GM18502 (cell line): ENCODE measurements around the gene ITPRID1.

ENCODE experiments used
- ATAC-seq: cut with Tn5 transposase; IDR thresholded peaks from one replicate; pipeline ENCODE4 v1.9.1; 2021; ENCODE audit warnings: mild to moderate bottlenecking; ENCODE audit not compliant: unreplicated experiment, poor library complexity

ITPRID1 gene

DNA sequence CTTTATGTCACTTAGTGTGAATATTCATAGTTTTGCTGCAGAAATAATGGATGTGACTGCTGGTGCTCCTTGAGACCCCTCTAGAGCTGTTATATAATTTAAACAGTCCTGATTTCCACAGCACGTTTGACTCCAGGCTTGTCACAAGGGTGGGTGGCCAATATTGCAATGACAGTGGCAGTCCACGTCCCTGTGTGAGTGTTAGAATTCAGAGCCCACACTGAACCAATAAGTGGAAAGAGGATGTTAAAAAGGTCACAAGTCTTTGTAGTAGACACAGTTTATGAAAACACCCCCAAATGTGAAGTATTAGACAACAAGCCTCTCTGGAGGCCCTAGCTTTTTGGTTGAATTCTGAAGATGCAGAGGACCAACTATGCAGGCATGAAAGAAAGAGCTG lies 175.1 kb downstream of the ITPRID1 start:
- no peak for ATAC-seq

DNA sequence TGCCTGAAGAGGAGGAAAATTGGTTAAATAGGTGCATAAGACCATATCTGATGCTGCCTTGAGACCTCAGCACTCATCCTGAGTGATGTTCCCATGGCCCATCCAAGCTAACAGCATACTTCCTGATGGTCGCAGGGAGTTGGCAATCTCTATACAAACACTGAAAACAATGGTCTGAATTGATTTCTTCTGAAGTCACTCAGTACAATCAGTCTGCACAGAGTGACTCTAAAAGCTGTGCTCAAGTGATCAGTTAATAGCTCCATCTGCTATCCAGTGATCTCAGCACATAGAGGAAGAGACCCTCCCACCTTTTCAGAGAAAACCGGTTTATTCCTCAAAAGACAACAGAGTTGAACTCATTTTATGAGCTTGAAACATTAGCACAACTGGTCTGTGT lies 177.0 kb downstream of the ITPRID1 start:
- no peak for ATAC-seq

DNA sequence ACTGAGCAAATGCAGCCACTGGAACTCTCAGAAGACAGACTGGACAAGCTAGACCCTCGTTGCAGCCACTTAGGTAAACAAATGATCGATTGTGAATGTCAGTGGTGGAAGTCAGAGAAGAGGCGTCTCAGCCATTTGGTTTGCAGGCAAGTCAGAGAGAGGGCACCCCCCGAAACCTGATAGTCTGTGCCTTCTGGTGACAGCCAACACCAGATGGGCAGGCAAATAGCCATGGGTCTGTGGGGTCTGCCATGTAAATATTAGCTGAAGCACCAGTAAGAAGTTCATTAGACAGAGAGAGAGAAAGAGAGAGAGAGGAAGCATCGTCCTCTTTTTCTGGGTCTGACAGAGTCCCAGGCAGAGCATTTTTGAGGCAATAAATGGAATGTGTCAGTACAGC lies 178.6 kb downstream of the ITPRID1 start:
- ATAC-seq = no peak

DNA sequence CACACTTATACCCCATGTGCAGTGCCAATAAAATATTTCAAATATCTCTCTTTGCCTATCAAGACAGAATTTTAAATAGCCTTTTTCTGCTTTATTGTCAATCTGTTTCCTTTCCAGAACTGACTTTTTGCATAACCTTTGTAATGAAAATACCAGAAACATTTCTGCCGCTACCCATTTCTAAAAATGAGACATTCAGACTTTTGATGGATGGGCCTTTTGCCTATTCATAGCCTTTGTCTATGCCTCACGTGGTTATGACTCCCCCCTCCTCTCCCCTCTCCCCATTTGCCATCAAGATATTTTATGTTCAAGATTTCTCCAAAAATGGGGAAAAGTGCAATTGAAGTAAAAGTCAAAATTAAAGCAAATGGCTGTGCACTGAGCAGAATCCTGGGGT lies 179.0 kb downstream of the ITPRID1 start:
- no peak for ATAC-seq

DNA sequence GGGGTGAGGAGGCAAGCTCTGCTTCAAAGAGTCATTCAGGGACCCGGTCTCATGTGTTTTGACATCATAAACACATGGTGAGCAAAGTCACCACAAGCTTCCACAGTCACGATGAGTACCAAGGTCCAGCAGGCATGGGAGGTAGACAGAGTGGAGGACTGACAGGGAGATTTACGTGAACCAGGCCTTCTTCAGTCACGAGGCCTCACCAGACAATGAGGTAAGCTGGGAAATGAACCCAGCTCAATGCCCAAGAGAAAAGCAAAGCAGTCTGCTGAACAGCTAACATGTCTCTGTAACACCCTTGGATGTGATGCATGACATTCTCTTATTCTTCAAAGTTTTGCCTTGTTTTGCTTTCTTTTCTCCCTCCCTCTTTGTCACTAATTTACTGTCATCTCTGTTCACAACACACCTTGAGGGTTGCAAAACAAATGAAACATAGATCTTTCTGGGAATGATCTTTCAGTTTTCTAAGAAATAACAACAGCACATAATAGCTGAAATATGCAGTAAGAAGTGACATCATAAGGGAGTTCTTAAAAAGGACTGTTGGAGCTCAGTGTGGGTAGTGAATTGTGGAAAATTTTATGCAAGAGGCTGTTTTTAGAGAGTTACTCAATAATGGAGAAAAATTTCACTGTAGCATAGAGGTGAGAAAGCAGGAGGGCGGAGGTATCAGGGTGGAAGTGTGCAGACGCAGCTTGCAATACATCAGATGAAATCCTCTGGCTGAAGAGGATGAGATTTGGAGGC lies 182.1 kb downstream of the ITPRID1 start:
- ATAC-seq = no peak

DNA sequence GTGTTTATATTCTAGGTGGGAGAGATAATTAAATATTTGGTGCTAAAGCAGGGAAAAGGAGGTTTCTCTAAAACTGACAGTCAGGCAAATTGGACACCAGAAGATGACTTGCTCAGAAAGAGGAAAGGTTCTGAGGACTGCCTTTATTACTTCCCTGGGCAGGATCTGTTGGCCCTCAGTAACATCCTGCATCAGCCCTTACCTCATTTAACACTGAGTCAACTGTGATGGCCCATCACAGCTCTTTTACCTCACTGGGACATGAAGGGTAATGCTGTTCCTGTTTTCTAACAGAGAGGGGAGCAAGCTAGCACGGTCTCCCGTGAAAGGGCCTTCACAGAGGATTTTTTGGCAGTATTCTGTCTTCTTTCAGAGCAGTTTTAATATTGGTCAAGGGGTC lies 185.2 kb downstream of the ITPRID1 start:
- ATAC-seq = no peak

DNA sequence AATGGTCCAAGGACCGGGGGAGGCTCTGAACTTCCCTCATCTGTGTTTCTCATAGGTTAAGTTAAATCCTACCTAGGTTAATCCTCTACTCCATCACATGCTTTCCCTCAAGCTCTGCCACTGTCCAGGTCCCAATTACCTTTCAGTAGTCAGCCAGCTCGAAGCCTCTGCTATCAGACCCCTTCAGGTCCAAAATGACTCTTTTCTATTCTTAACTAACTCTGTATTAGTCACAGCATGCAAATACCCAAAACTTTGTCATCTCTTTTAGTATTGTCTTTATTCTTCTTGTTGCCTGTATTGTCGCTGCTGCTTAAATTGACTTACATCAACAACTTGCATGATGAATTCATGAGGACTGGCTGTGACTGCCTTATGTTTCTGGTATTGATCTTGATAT lies 188.5 kb downstream of the ITPRID1 start:
- no peak for ATAC-seq

GRCh38 chr7:31705377-31705776 lies 191.5 kb downstream of the ITPRID1 start:
- peak; percentile 61 for ATAC-seq

DNA sequence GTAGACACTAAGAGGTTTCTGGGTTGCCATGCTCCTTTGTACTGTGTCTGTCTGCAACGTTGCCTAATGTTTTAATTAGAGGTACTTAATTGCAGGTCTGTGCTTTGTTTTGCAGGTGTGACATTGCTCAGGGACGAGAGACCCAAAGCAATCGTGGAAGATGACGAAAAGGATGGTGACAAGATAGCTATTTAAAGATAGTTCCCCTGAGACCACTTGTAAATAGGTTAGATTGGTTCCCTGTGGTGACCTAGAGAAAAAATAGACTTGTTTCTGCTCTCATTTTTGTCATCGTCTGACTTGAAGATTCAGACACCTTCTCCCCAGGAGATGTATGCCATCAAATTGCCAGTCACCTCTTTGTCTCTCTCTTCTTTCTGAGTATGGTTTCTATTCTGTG lies 193.2 kb downstream of the ITPRID1 start:
- peak; percentile 41 for ATAC-seq
